WERI-Rb-1 (cell line): Measurements from ENCODE around the gene BUD23.
"Not testable (repeated sequence)": the region's sequence is repeated elsewhere in the genome, so short reads cannot be mapped to it uniquely, and the experiment has no call there.

Source experiments
- DNase-seq: peaks from one replicate; pipeline ENCODE4 v3.0.0-alpha.2; 2020
- H3K27ac ChIP-seq: fragments of 250-450 bp; sonication (Bioruptor Pico); 2 replicates; pipeline ENCODE4 v1.5.1; 2020; ENCODE audit warnings: mild to moderate bottlenecking, moderate library complexity
- H3K27me3 ChIP-seq: fragments of 250-450 bp; sonication (Bioruptor Pico); 2 replicates; pipeline ENCODE4 v1.5.1; 2021; ENCODE audit warnings: mild to moderate bottlenecking, low read depth, moderate library complexity; ENCODE audit not compliant: insufficient read depth, severe bottlenecking
- H3K36me3 ChIP-seq: fragments of 250-450 bp; sonication (Bioruptor Pico); 2 replicates; pipeline ENCODE4 v1.5.1; 2020; ENCODE audit warnings: mild to moderate bottlenecking, moderate library complexity
- H3K4me3 ChIP-seq: 2 replicates; pipeline ENCODE4 v1.5.1; 2011; ENCODE audit warnings: low read depth, mild to moderate bottlenecking, control low read depth, low read length
- H3K9me3 ChIP-seq: fragments of 250-450 bp; sonication (Bioruptor Pico); 2 replicates; pipeline ENCODE4 v1.5.1; 2021; ENCODE audit warnings: mild to moderate bottlenecking, moderate library complexity; ENCODE audit not compliant: severe bottlenecking
- CTCF ChIP-seq: IDR thresholded peaks from 2 replicates; pipeline ENCODE4 v1.5.1; 2011; ENCODE audit warnings: low read depth, mild to moderate bottlenecking, control low read depth, inconsistent platforms, low read length

Gene BUD23

GRCh38 chr7:73649576-73649975, 33.8 kb upstream of the BUD23 start:
- no peak overlapping the region for H3K4me3 ChIP-seq
- peaks cover 4% of the 10 kb centered on the region for H3K27me3 ChIP-seq
- no peak overlapping the region for H3K27ac ChIP-seq
- DNase-seq: no peak
- H3K9me3 ChIP-seq: no peaks in the 10 kb centered on the region
- TF ChIP-seq CTCF: no peak
- no peaks in the 10 kb centered on the region for H3K36me3 ChIP-seq

- H3K27me3 ChIP-seq: peaks cover 4% of the 10 kb centered on the region
- H3K36me3 ChIP-seq: no peaks in the 10 kb centered on the region
- H3K4me3 ChIP-seq: no peak overlapping the region
- H3K9me3 ChIP-seq: no peaks in the 10 kb centered on the region
- DNase-seq: no peak
- TF ChIP-seq CTCF: no peak
- no peak overlapping the region for H3K27ac ChIP-seq
Observed at GRCh38 chr7:73650524-73650923, 32.9 kb upstream of the BUD23 start.

GRCh38 chr7:73652541-73652949, 30.9 kb upstream of the BUD23 start:
- Histone ChIP-seq H3K27ac (peak overlapping the region; percentile 2; the same call in 1 of the 2 replicates), H3K36me3 (no peaks in the 10 kb centered on the region), H3K4me3 (no peak overlapping the region), H3K9me3 (no peaks in the 10 kb centered on the region), H3K27me3 (peaks cover 4% of the 10 kb centered on the region)
- no peak for TF ChIP-seq CTCF
- DNase-seq: peak; percentile 92

GRCh38 chr7:73655309-73655708, 28.1 kb upstream of the BUD23 start:
- not testable (repeated sequence) for H3K36me3 ChIP-seq, H3K27me3 ChIP-seq, H3K27ac ChIP-seq, H3K9me3 ChIP-seq, DNase-seq, H3K4me3 ChIP-seq

- H3K9me3 ChIP-seq: peaks cover 2% of the 10 kb centered on the region
- H3K27ac ChIP-seq: no peak overlapping the region
- no peak for TF ChIP-seq CTCF
- H3K4me3 ChIP-seq: no peak overlapping the region
- no peaks in the 10 kb centered on the region for H3K27me3 ChIP-seq
- DNase-seq: no peak
- no peaks in the 10 kb centered on the region for H3K36me3 ChIP-seq
Observed at GRCh38 chr7:73659983-73660382, 23.4 kb upstream of the BUD23 start.

GRCh38 chr7:73660594-73660993, 22.8 kb upstream of the BUD23 start:
- H3K4me3 ChIP-seq, H3K36me3 ChIP-seq, DNase-seq, H3K27ac ChIP-seq, H3K9me3 ChIP-seq, H3K27me3 ChIP-seq: not testable (repeated sequence)

- H3K27ac ChIP-seq: no peak overlapping the region
- peaks cover 2% of the 10 kb centered on the region for H3K9me3 ChIP-seq
- no peak overlapping the region for H3K4me3 ChIP-seq
- DNase-seq: no peak
- H3K27me3 ChIP-seq: no peaks in the 10 kb centered on the region
- no peaks in the 10 kb centered on the region for H3K36me3 ChIP-seq
- no peak for TF ChIP-seq CTCF
Observed at GRCh38 chr7:73663033-73663432, 20.4 kb upstream of the BUD23 start.
